Cardiac fibroblast (primary cell): ENCODE data around the gene RGS3.
A peak's percentile ranks its signal among the peaks of the same experiment; 100 is the strongest.

Experiments used
- DNase-seq, 2 donors: peaks; one replicate each; pipeline versions ENCODE4 v3.0.0 to v3.0.0-alpha.2; 2010; ENCODE audit warnings: low read depth in 2 of 2
- H3K4me3 ChIP-seq, 2 donors: replicated peaks in 1 of 2; 1 replicate in 1 of 2; 2 replicates in 1 of 2; pipeline ENCODE4 v1.5.1; 2011; ENCODE audit warnings: low read depth in 2 of 2, low read length in 2 of 2, mild to moderate bottlenecking in 2 of 2, moderate library complexity in 1 of 2
- TF ChIP-seq, protein P1 (sequence below): IDR thresholded peaks from one replicate; pipeline ENCODE4 v1.5.1; 2011; ENCODE audit warnings: low read depth, mild to moderate bottlenecking, low read length, inconsistent platforms

Gene RGS3

DNA sequence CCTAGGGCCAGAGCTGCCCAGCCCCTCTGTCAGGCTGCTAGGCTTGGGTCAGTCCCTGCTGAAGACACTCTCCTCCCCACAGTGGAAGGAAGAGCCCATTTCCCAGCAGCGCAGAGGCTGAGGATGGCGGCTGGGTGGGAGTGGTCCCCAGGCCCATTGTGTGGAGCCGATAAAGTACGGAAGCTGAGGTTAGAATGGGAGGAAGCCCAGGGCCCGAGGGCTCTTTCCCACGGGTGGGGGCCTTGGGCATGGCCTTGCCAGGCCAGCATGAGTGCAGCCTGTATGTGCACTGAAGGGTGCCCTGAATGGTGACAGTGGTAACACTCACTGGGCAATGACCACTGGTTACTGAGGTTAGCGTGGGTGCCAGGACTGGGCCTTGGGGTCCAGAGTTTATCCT lies 125.9 kb downstream of the RGS3 start:
- DNase-seq: no peak
- no peak overlapping the region for H3K4me3 ChIP-seq
- TF ChIP-seq, protein P1, sequence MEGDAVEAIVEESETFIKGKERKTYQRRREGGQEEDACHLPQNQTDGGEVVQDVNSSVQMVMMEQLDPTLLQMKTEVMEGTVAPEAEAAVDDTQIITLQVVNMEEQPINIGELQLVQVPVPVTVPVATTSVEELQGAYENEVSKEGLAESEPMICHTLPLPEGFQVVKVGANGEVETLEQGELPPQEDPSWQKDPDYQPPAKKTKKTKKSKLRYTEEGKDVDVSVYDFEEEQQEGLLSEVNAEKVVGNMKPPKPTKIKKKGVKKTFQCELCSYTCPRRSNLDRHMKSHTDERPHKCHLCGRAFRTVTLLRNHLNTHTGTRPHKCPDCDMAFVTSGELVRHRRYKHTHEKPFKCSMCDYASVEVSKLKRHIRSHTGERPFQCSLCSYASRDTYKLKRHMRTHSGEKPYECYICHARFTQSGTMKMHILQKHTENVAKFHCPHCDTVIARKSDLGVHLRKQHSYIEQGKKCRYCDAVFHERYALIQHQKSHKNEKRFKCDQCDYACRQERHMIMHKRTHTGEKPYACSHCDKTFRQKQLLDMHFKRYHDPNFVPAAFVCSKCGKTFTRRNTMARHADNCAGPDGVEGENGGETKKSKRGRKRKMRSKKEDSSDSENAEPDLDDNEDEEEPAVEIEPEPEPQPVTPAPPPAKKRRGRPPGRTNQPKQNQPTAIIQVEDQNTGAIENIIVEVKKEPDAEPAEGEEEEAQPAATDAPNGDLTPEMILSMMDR: no peak

DNA sequence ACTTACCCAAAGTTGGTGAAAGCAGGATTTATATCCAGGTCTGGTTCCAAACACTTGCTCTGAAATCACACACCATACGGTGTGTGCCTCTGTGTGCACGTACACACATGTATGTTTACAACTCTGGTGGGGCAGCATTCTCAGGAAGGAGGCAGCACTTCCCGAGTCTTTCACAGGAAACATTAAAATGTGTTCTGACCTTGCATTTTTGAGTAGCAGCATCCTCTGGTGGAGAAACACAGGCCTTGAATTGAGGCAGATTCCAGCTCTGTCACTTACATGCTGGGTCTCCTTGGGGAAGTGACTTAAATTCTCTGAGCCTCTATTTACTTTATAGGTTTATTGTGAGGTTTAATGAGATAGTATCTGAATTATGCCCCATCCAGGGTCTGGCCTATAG lies 126.4 kb downstream of the RGS3 start:
- peak; percentile 66 to 77 for DNase-seq
- H3K4me3 ChIP-seq: no peak overlapping the region
- TF ChIP-seq, protein P1: peak; percentile 72

DNA sequence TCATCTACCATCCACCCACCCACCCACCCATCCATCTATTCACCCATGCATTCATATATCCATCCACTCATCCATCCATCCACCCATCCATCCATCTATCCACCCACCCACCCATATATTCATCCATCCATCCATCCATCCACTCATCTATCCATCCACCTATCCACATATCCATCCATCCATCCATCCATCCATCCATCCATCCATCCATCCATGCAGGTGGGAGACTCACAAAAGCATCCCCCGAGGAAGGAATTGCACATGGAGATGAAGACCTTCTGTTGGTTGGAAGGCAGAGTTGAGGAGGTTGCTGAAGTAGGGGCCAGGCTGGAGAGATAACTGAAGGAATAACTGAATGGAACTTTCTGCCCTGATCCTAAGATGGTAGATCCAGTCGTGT lies 126.9 kb downstream of the RGS3 start:
- no peak for DNase-seq
- TF ChIP-seq, protein P1: no peak
- H3K4me3 ChIP-seq: no peak overlapping the region

DNA sequence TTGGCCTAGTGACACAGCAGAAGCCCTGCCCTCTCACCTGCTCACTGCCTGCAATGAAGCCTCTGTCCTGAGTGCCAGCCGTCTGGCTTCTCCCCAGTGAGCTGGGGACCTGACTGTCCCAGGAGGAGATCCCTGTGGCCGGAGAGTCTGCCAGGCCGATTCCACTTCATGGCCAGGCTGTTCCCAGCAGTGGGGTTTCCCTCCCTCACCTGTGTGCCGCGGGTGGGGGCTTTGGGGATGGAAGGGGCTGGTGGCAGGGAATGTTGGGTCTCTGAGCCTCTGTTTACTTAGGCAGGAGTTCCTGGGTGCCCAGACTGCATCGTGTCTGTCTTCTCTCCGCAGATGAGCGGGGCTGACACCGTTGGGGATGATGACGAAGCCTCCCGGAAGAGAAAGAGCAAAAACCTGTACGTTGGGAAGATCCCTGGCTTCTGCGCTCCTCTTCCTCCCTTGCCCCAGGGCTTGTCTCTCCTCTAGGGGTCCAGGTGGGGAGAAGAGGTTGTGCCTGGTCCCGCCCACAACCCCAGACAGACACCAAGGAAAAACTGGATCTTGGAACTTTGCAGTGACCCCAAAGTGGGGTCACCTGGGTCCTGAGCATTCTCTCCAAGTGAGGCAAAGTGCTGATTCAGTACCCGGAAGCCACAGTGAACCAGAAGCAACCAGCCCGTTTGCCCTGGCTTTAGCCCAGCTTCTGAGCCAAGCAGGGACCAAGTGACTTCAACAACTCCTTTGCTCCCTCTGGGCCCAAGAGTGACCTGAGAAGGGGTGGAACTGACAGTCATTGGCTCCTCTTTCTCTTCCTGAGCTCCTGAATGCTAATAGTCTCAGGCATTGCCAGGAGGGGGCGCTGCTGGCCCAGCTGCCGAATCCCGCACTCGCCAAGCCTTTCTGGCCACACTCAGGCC lies 127.7 kb downstream of the RGS3 start:
- no peak overlapping the region for H3K4me3 ChIP-seq
- DNase-seq: peak; percentile 84 to 85
- TF ChIP-seq, protein P1: peak; percentile 94

DNA sequence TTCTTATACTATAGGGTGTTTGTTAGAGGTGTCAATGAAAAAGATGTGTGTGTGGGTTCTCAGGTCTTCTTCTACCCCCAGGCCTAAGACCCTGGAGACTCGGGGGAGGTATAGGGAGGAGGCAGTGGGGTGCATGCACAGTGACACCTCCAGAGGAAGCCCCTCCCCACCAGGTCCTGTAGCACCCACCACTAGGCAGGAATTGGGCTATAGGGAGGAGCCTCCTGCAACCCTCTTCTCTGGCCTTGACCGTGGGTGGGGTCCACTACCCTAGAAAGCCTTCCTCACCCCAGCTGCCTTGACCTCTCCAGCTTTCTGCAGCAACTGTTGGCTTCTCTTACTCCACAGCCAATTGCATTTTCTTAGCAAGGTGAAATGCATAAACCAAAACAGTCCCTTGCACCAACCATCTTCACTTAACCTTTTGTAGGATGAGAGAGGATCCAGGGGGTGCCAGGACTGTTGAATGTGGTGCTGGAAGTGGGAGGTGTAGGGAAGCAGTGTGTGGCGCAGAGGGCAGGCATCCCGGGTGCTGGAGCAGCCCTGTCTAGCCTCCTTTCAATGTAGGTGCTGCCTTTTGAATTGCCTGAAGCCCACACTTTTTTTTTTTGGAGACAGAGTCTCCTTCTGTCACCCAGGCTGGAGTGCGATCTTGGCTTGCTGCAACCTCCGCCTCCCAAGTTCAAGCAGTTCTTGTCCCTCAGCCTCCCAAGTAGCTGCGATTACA lies 128.5 kb downstream of the RGS3 start:
- H3K4me3 ChIP-seq: no peak overlapping the region
- DNase-seq: no peak
- TF ChIP-seq, protein P1: no peak

DNA sequence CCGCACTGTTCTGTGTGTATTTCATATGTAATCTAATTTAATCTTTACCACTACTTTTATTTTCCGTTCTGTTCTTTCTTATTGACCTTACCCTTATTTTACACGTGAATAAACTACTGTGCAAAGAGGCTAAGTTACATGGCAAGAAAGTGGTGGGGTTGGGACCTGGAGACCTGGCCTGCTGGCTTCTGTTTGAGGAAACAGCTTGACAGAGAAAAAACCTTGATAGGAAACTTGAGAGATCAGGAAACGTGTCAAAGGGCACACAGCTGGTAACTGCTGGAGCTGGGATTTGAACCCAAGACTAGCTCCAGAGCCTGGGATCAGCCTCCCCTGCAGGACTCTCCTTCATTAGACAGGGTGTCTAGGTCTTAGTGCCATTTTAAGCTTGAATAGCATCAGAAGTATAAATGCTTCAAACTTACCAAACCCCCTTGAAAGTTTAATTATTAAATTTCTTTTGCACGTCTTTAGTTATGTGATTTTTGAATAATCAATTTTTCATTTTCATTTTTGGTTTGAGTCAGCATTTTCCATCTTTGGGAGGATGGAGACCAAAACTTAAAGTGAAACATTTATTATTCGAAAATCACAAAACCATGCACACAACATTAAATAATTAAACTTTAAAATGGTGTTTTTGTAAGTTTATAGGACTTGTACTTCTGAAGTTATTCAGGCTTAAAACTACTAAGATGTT lies 129.5 kb downstream of the RGS3 start:
- DNase-seq: no peak
- no peak overlapping the region for H3K4me3 ChIP-seq
- TF ChIP-seq, protein P1: no peak
